HT-29 (cell line): Measurements from ENCODE around the gene CATSPERB. TPM values are rescaled to one million over a fixed set of nuclear protein-coding genes. Genes with fewer than 3 reads are reported as not detected.
"Not testable (repeated sequence)": the region's sequence is repeated elsewhere in the genome, so short reads cannot be mapped to it uniquely, and the experiment has no call there.

Source experiments
- DNase-seq: peaks from one replicate; pipeline ENCODE4 v3.0.0-alpha.2; 2015; ENCODE audit warnings: low spot score
- total RNA-seq: library from RNA; depleted of rRNA; stranded (reverse); fragments of >200 nt; shearing (Covaris generic); gene quantifications from 2 replicates; pipeline ENCODE4 v1.2.3, GENCODE V29; 2014

The CATSPERB gene
- total RNA-seq, 1 experiment from 2014 or later, result 0.61 TPM

DNA sequence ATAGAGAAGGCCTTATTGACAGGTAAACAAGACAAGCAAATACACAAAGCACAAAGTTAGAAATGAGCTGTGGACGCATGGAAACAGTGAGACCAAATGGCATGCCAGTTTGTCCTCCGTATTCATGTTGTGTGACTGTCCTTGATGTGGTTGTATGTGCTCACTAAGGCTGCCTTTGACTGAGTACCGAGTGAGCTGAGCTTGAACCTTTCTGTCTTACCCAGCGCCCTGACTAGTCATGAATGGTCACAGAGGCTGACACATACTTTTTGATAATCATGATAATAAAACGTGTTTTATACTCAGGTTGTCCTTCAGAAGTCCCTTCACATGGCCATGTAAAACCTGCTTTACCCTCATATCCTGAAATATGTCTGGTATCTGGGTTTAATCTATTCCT is 553 bp upstream of the CATSPERB start:
- DNase-seq, result no peak

- peak; percentile 45 for DNase-seq
Observed at GRCh38 chr14:91731018-91731417, 868 bp downstream of the CATSPERB start.

GRCh38 chr14:91729756-91730155 is 2.1 kb downstream of the CATSPERB start:
- no peak for DNase-seq

DNA sequence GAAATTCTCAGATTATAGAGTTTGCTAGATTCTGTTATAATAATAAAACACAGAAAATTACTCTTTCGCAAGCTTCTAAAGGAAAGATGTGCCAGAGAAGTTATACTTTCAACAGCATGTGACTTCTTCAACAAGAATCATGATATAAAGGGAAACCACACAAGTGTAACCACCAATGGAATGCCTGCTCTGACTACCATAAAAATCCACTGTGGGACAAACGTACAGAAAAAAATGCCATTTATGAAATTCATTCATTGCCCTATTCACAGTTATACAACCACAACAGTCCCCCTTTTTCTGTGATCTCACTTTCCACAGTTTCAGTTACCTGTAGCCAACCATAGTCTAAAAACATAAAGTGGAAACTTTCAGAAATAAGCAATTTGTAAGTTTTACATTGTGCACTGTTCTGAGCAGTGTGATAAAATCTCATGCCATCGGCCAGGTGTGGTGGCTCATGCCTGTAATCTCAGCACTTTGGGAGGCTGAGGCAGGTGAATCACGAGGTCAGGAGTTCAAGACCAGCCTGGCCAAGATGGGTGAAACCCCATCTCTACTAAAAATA is 3.2 kb downstream of the CATSPERB start:
- no peak for DNase-seq

GRCh38 chr14:91727121-91727520 is 4.8 kb downstream of the CATSPERB start:
- no peak for DNase-seq

DNA sequence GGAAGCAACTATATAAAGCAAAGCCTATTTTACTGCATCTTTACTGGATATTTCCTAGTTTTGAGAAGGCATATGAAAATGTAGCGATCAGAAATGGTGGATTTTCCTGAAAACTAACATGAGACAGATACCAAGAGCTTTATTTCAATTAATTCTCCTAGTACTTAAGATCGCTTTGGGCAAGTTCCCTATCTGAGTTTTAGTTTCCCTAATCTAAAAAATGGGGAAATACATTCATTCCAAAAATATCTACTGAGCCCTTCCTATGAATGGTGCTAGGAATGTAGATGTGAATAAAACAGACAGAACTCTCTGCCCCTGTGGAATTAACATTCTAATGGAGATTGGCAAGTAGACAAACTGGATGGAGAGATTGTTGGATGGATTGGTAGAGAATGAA is 8.4 kb downstream of the CATSPERB start:
- DNase-seq, result no peak

GRCh38 chr14:91722386-91722785 is 9.5 kb downstream of the CATSPERB start:
- DNase-seq, result no peak

DNA sequence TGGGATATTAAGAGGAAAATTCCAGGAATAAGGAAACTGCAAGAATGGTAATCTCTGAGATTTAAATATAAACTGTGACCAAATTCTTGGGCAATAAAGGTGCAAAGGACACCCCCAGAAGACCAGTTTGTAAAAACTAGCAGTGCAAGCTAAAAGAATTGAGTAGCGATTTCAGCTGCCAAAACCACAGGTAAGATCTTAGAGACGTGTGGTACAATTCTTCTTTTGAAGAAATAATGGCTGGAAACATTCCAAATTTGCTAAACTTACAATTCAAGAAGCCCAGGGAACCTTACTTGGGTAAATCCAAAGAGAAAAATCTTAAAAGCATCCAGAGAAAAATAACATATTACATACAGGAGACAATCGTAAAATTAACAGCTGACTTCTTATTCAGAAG is 12.0 kb downstream of the CATSPERB start:
- no peak for DNase-seq

DNA sequence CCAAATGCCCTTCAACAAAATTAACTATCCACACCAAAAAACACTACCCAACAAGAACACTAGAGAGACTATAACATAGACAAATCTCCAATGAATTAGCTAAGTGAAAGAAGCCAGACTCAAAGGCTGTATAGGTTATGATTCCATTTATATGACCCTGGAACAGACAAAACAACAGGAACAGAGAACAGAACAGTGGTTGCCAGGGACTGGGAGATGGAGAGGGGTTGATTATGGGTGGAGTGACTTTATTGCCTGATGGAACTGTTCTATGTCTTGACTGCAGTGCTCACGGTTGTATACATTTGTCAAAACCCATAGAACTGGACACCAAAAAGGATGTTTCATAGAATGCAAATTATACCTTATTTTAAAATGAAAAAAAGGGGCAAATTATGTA is 14.9 kb downstream of the CATSPERB start:
- DNase-seq, result no peak

DNA sequence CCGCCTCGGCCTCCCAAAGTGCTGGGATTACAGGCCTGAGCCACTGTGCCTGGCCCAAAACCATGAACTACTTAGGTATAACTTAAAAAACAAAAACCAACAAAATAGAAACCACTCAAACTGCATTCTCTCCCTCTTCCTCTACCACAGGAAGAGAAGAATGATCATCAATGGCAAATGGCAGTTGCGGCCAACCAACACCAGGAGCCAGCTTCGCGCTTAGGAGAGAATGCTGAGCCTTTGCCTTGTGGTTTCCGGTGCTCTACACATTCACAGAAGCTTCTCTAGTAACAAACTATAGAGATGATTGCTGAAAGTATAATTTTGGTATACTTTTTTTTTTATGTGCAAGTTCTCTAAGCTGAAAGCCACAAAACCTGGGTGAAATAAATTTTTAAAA is 17.1 kb downstream of the CATSPERB start:
- DNase-seq, result no peak

DNA sequence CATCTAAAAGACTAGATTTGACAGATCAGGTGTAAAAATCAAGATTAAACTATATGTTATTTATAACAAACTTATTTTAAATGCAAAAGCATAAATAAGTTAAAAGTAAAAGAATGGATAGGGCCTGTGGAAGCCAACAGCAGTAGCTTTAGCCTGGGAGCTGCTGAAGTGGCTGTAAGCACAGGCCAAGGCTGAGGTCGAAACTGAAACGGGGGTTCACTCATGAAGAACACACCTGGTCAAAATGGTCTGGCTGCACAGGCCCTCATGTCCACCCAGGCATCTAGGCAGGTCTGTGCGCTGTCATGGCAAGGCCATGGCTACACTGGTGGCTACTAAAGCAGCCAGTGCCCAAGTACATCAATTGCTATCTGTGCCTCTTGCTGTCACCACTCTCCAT is 23.1 kb downstream of the CATSPERB start:
- no peak for DNase-seq

DNA sequence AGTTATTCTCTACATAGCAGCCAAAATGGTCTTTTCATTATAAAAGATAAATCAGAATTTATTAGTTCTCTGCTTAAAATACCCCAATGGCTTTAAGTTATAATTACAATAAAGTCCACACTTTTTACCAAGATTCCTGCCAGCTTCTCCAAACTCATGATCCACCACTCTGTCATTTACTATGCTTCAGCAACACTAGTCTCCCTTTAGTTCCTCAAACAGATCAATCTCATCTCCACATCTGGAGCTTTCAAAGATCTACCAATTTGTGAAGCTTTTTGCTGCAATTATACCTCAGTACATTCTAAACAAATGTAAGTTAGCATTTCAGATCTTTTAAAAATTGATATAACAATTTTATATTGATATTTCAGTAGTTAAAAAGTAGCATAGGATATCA is 24.9 kb downstream of the CATSPERB start:
- no peak for DNase-seq

GRCh38 chr14:91694643-91695042 is 37.2 kb downstream of the CATSPERB start:
- no peak for DNase-seq

DNA sequence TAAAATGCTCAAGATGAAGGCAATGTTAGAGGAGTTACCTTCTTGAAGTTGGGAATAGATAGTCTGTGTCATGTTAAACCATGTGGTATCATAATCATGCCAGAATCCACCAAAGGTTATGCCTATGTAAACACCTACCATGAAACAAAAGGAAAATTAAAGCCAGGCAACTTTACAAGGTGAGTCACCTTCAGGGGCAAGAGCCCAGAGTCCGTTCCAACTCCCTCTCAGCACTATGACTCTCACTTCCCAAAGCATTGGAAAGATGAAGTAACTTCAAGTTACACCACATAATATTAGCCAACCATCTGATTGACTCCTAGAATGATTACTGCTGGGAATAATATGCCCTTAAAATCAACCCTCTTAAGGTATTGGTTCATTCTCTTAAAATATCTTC is 38.5 kb downstream of the CATSPERB start:
- peak; percentile 63 for DNase-seq

DNA sequence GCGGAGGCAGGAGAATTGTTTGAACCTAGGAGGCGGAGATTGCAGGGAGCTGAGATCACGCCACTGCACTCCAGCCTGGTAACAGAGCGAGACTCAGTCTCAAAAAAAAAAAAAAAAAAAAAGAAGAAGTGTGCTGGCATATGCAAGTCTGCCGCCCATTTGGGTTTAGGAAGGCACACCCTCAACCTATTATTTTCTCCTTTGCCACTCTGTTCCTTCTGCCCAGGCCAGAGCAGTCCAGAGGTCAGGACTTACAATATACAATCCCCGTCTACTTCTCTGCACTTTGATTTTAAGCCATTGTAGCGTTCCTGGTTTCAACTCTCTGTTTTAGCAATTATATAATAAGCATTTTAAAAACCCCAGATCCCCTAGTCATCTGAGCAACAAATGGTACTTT is 39.8 kb downstream of the CATSPERB start:
- DNase-seq, result no peak

DNA sequence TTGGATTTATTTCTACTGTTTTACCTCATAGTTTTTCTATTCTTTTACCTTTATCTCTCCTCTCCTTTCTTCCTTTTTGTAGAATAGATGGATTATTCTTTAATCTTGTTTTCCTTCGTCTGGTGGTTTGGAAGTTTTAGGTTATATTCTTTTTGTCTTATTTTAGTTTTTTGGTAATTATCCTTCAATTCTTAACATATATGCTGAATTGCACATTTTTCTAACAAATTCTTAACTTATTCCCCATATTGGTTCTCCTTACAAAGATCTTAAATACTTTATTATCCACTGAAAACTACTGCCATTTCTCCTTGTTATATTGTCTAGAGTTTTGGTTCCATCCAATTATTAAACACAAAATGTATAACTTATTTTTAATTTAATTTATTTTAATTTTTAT is 42.3 kb downstream of the CATSPERB start:
- no peak for DNase-seq

DNA sequence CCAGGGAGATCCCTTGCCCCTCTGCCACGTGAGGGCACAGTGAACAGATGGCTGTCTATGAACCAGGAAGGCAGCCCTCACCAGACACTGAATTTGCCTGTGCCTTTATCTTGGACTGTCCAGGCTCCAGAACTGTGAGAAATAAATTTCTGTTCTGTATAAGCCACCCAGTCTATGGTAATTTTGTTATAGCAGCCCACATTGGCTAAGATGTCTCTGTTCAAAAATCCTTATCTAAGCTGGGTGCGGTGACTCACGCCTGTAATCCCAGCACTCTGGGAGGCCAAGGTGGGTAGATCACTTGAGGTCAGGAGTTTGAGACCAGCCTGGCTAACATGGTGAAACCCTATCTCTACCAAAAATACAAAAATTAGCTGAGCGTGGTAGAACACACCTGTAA is 44.5 kb downstream of the CATSPERB start:
- DNase-seq, result not testable (repeated sequence)

GRCh38 chr14:91685600-91685999 is 46.3 kb downstream of the CATSPERB start:
- DNase-seq, result no peak

GRCh38 chr14:91681893-91682563 is 49.9 kb downstream of the CATSPERB start:
- DNase-seq, result no peak

DNA sequence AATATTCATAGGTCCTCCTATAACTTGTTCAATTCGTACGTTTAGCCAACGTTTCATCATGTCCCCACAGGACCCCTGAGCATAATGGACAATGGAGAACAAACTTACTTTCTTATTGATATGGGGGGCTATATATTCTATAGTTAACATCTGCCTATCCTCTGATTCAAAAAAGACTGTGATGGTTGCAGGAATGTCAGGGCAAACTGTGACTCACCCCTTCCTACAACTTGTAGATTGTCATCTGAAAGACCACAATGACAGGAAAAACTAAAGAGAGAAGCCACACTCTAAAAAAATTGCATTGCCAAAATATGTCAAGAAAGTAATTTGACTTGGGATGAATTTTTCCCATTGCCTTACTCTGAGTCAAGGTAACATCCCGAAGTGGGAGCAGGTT is 50.8 kb downstream of the CATSPERB start:
- DNase-seq, result no peak

DNA sequence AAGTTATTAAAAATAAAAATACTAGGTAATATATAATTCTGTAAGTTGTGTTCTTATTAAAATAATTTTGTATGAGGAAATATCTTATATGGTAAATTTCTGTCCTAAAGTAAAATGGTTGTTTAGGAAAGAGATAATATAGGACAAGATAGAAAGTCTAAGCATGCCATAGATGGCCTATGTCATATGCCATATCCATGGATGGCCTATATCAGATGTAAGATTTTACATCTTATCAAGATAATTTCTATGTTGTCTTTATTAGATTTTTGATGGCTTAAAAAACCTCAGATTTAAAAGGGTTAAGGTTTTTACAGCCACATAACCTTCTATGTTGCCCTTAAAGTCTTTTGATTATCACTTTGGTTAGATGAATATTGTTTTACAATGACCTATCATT is 52.6 kb downstream of the CATSPERB start:
- DNase-seq, result no peak

- DNase-seq, result not testable (repeated sequence)
Observed at GRCh38 chr14:91677687-91678086, 54.2 kb downstream of the CATSPERB start.

- DNase-seq, result no peak
Observed at GRCh38 chr14:91674911-91675310, 57.0 kb downstream of the CATSPERB start.

GRCh38 chr14:91669867-91670266 is 62.0 kb downstream of the CATSPERB start:
- DNase-seq, result no peak
